GM18858 (cell line): ENCODE results near the gene LRRC66.

Experiments
- ATAC-seq: cut with Tn5 transposase; IDR thresholded peaks from one replicate; pipeline ENCODE4 v1.9.1; 2021; ENCODE audit not compliant: unreplicated experiment

Gene LRRC66, protein sequence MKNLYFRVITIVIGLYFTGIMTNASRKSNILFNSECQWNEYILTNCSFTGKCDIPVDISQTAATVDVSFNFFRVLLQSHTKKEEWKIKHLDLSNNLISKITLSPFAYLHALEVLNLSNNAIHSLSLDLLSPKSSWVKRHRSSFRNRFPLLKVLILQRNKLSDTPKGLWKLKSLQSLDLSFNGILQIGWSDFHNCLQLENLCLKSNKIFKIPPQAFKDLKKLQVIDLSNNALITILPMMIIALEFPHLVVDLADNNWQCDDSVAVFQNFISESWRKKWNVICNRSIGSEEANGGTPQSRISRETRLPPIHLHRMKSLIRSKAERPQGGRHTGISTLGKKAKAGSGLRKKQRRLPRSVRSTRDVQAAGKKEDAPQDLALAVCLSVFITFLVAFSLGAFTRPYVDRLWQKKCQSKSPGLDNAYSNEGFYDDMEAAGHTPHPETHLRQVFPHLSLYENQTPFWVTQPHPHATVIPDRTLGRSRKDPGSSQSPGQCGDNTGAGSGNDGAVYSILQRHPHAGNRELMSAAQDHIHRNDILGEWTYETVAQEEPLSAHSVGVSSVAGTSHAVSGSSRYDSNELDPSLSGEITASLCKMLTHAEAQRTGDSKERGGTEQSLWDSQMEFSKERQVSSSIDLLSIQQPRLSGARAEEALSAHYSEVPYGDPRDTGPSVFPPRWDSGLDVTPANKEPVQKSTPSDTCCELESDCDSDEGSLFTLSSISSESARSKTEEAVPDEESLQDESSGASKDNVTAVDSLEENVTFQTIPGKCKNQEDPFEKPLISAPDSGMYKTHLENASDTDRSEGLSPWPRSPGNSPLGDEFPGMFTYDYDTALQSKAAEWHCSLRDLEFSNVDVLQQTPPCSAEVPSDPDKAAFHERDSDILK

GRCh38 chr4:52019936-52020657 lies at the start of gene LRRC66:
TSS of gene LRRC66 (minus strand) at chr4:52020363. CDS start at chr4:52017613, 2,750 bp downstream.
- no peak for ATAC-seq

GRCh38 chr4:52069571-52069970 lies 49.4 kb upstream of the LRRC66 start:
- no peak for ATAC-seq

GRCh38 chr4:52059372-52059771 lies 39.2 kb upstream of the LRRC66 start:
- no peak for ATAC-seq

GRCh38 chr4:52058275-52058674 lies 38.1 kb upstream of the LRRC66 start:
- no peak for ATAC-seq

DNA sequence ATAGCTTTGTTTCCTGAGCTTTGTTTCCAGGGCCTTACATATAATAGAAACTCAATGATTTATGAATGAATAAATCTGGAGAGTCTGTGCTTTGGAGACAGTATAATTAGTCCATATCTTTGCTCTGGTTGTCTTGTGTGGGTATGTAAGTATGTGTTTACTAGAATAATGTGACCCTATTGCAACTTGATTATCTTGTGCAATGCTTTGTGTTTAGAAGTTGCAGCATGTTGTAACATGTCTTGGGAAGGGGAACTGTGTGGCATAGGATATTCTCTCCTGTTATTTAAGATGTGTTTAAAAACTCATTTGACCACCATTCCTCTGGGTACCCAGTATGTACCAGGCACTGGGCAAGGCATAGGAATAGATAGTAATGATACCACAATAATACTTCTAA lies 37.0 kb upstream of the LRRC66 start:
- ATAC-seq: no peak

GRCh38 chr4:52054254-52054653 lies 34.1 kb upstream of the LRRC66 start:
- no peak for ATAC-seq

DNA sequence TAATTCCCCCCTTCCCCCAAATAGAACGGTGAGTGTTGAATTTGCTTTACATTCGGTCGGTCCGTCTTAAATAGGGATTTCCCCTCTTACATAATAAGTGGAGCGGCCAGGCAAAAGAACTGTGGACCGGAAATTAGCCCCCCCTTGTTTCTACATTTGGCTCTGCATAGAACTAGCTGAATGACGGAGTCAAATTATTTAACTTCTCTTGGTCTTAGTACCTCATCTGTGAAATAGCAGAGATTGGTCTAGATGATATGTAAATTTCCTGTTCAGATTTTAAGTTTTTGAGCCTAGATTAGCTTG lies 32.3 kb upstream of the LRRC66 start:
- ATAC-seq: peak; percentile 77

GRCh38 chr4:52051615-52052474 lies 31.7 kb upstream of the LRRC66 start:
- ATAC-seq: peak; percentile 41

- ATAC-seq: no peak
Observed at GRCh38 chr4:52051213-52051614, 31.1 kb upstream of the LRRC66 start, which contains the start of gene SPATA18. TSS of gene SPATA18 (plus strand) at chr4:52051304. CDS start at chr4:52051705, 401 bp downstream.

DNA sequence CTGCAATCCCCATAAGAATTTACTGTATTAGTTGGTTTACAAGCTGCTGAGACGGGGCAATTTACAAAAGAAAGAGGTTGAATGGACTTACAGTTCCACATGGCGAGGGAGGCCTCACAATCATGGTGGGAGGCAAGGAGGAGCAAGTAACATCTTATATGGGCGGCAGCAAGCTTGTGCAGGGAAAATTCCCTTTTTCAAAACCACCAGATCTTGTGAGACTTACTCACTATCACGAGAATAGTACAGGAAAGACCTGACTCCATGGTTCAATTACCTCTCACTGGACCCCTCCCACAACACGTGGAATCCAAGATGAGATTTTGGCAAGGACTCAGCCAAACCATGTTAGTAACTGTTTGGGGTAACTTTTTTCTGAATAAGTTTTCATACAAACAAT lies 29.1 kb upstream of the LRRC66 start:
- ATAC-seq: no peak

DNA sequence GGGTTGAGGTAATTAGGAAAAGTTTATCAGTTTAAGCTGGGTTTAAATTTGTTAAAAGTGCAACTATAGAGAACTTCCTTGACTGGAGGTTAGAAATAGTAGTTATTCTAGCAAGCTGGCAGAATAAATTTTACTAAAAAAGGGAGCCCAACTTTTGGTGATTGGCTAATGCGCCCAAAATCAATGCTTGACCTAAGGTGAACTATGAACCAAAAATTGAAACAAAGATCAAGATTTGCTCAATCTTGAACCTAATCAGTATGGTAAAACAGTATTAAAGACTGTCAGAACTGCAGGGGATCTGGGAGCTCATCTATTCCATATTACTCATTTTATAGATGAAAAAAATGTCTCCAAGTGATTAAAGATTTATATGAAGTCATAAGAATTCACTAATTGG lies 24.9 kb upstream of the LRRC66 start:
- no peak for ATAC-seq

DNA sequence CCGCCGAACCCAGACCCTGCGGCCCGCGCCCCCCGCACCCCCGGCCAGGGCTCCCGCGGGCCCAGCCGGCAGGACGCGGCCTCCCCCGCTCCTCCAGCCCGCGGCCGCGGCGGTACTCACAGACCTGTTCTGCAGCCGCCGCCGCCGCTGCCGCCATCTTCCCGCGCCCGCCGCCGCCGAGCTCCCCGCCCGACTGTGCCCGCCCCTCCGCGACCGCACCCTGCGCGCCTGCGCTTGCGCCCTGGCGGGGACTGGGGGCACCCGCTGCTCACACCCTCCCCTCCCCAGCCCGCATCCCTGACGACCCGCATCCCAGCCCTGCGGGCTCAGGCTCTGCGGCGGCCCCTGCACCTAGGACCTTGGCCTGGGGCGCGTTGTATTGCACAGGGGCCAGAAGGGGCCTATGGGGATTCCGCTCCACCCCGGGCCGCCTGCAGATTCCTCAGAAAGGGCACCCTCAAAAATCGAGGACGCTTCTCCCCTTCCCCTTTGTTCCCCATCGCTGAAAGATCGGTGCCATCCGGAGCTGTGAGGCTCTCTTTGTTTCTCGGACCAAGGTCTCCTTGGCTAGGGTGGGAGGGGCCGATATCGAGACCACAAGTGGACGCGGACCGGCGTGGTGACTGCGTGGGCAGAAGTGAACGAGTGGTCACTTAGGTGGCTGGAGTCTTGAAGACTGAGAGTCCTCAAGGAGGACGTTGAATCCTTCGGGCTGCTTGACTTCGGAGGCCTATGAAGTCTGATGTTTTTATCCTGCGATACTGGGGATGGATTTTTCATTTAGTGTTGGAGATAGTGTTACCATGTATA lies 18.1 kb upstream of the LRRC66 start, which contains the start of gene SGCB:
TSS of gene SGCB (minus strand) at position 197 of the 810 bp plus-strand sequence. CDS start at position 157, 40 bp downstream.
- peak; percentile 70 for ATAC-seq

DNA sequence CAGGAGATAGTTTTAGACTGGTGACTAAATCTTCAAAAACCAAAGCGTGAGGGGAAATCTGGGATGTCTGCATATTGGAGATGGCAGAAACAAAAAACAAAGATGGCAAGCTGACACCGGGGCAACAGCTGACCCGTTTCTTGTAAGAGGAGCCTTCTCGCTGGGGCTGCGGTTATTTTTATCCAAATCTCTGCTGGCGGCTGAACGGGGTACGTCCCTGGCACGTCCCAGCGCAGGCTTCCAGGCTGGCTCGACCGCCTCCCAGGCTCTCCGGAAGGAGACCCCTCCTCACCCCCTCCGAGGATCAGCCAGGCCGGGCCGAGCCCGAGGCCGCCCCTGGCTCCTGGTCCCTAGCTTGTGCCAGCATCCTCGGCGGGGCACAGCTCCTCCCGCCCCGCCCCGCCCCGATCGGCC lies 17.5 kb upstream of the LRRC66 start:
- peak; percentile 40 for ATAC-seq

DNA sequence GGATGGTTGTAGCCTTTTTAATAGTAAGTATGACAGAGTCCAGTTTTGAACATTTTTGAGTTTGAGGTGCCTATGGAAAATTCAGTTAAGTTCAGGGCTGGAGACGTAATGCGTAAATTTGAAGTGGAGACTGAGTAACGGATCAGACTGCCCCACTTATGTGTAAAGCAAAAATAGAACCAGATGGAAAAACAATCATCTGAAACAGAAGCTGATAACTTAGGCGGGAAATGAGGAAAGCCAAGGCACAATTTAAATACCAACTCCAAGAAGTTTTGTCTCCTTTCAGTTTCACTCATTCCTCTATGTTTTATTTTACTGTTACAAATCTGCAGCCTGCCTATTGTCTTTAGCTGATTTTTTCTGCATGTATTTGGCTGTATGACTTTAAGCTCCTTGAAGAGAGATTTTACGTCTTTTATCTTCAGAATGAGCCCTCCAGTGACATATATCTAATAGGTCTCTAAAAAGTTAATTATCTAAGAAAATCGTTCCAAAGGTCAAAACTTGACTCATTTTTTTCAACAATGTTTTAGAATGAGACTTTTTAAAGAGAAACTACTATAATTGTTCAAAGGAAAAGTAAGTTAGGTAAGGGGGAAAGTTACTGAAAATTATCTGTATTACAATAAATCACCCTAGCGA lies 16.8 kb upstream of the LRRC66 start:
- ATAC-seq: no peak

- no peak for ATAC-seq
Observed at GRCh38 chr4:52035190-52035589, 15.0 kb upstream of the LRRC66 start.

- ATAC-seq: no peak
Observed at GRCh38 chr4:52032005-52032404, 11.8 kb upstream of the LRRC66 start.

GRCh38 chr4:52028970-52029369 lies 8.8 kb upstream of the LRRC66 start:
- ATAC-seq: no peak

DNA sequence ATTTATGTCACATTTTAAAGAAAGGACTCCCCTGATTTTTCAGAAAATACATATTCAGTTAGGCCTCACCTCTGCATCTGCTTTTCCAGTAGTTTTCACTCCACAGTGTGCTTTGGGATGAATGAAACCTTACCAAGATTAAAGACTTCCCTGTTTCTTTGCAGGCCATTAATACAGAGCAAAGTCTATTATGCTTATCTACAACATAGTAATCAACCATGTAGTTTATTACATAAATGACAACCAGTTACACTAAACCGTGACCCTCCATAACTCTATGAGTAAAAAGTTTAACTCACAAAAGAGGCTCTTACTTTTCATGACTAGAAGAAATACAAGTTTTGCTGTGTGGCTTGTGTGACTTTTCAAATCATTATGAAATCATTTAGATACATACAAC lies 2.3 kb downstream of the LRRC66 start:
- no peak for ATAC-seq

DNA sequence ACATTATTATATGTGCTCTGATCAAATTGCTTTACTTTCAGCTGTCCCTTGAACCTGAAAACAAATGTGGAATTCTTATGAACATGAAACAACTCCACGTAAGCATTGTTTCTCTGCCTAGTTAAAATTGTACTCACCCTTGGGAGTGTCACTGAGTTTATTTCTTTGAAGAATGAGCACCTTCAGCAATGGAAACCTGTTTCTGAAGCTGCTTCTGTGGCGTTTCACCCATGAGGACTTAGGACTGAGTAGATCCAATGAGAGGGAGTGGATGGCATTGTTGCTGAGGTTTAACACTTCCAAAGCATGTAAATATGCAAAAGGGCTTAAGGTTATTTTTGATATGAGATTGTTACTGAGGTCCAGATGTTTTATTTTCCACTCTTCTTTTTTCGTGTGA lies 3.2 kb downstream of the LRRC66 start:
- no peak for ATAC-seq
